Measurements from ENCODE around the gene CEACAM20.
"Not testable (repeated sequence)": the region's sequence is repeated elsewhere in the genome, so short reads cannot be mapped to it uniquely, and the experiment has no call there.

The CEACAM20 gene

GRCh38 chr19:44496711-44497110, 32.8 kb downstream of the CEACAM20 start:
- Histone ChIP-seq H3K27me3 (no peaks in the 10 kb centered on the region), H3K36me3 (peaks cover 42% of the 10 kb centered on the region), H3K9me3 (peaks cover 6% of the 10 kb centered on the region; the same call in 1 of the 2 replicates), H3K4me1 (no peaks in the 10 kb centered on the region), H3K4me3 (ENCODE audit: low read depth, low read length) (no peak overlapping the region)
- TF ChIP-seq, protein P1, sequence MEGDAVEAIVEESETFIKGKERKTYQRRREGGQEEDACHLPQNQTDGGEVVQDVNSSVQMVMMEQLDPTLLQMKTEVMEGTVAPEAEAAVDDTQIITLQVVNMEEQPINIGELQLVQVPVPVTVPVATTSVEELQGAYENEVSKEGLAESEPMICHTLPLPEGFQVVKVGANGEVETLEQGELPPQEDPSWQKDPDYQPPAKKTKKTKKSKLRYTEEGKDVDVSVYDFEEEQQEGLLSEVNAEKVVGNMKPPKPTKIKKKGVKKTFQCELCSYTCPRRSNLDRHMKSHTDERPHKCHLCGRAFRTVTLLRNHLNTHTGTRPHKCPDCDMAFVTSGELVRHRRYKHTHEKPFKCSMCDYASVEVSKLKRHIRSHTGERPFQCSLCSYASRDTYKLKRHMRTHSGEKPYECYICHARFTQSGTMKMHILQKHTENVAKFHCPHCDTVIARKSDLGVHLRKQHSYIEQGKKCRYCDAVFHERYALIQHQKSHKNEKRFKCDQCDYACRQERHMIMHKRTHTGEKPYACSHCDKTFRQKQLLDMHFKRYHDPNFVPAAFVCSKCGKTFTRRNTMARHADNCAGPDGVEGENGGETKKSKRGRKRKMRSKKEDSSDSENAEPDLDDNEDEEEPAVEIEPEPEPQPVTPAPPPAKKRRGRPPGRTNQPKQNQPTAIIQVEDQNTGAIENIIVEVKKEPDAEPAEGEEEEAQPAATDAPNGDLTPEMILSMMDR (IDR thresholded peaks at IDR 0.05; ENCODE audit: low read depth, low read length), result no peak
- no peak for DNase-seq

DNA sequence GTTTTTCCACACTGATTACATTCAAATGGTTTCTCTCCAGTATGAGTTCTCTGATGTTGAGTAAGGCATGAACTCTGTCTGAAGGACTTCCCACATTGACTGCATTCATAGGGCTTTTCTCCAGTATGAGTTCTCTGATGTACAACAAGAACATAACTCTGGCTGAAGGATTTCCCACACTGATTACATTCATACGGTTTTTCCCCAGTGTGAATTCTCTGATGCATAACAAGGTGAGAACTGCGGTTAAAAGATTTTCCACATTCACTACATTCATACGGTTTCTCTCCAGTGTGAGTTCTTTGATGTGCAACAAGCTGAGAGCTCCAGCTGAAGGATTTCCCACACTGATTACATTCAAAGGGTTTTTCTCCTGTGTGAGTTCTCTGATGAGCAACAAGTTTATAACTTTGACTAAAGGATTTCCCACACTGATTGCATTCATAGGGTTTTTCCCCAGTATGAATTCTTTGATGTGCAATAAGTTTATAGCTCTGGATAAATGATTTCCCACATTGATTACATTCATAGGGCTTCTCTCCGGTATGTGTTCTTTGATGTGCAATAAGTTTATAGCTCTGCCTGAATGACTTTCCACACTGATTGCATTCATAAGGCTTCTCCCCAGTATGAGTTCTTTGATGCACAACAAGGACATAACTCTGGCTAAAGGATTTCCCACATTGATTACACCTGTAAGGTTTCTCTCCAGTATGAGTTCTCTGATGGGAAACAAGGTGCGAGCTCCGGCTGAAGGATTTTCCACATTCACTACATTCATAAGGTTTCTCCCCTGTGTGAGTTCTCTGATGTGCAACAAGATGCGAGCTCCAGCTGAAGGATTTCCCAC, 52.7 kb downstream of the CEACAM20 start:
- H3K36me3 ChIP-seq, result peaks cover 62% of the 10 kb centered on the region
- DNase-seq, result no peak
- no peak overlapping the region for H3K4me3 ChIP-seq (ENCODE audit: low read depth, low read length)
- TF ChIP-seq, protein P1 (IDR thresholded peaks at IDR 0.05; ENCODE audit: low read depth, low read length), result no peak
- peaks cover 43% of the 10 kb centered on the region for H3K9me3 ChIP-seq
- H3K27me3 ChIP-seq, result no peaks in the 10 kb centered on the region
- H3K4me1 ChIP-seq, result no peaks in the 10 kb centered on the region

DNA sequence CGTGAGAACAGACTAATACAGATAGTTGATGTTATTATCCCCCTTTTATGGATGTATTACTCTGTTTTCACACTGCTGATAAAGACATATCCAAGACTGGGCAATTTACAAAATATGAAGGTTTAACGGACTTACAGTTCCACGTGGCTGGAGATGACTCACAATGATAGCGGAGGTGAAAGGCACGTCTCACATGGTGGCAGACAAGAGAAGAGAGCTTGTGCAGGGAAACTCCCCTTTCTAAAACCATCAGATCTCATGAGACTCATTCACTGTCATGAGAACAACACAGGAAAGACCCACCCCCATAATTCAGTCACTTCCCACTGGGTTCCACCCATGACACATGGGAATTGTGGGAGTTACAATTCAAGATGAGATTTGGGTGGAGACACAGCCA, 60.7 kb downstream of the CEACAM20 start:
- not testable (repeated sequence) for H3K9me3 ChIP-seq; H3K4me1 ChIP-seq; DNase-seq; H3K27me3 ChIP-seq; H3K4me3 ChIP-seq (ENCODE audit: low read depth, low read length); H3K36me3 ChIP-seq

GRCh38 chr19:44462600-44463286, 66.7 kb downstream of the CEACAM20 start:
- H3K9me3 ChIP-seq; DNase-seq; H3K4me1 ChIP-seq; H3K4me3 ChIP-seq (ENCODE audit: low read depth, low read length); H3K36me3 ChIP-seq; H3K27me3 ChIP-seq: not testable (repeated sequence)

Data from BE2C (cell line).